SU-DHL-6 (cell line): Measurements from ENCODE around the gene RNFT2.

ENCODE experiments used
- CTCF ChIP-seq: fragments of 200-600 bp; sonication (generic); IDR thresholded peaks from one replicate; pipeline ENCODE4 v1.5.1; 2017; ENCODE audit warnings: antibody characterized with exemption, mild to moderate bottlenecking, low read length, moderate library complexity; ENCODE audit not compliant: insufficient read depth, poor library complexity, severe bottlenecking
- EZH2phosphoT487 ChIP-seq: fragments of 200-600 bp; sonication (generic), shearing (Covaris generic); conservative IDR thresholded peaks from 2 replicates; pipeline ENCODE4 v1.6.1; 2018; ENCODE audit warnings: mild to moderate bottlenecking, antibody characterized with exemption, low read length, moderate library complexity, mixed read lengths

DNA sequence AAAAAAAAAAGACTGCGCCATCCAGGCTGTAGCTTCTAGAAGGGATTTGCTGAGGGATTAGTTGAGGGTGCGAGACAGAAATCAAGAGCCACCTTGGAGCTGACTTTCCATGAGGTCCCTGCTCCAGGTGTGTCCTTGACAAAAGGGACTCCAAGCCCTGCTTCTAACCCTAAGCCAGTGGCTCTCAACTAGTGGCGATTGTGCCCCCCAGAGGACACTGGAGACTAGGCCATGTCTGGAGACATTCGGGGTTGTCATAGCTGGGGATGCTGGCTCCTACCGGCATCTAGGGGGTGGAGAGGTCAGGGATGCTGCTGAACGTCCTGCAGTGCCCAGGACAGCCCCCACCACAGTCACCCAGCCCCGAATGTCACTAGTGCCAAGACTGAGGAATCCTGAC, 40.8 kb upstream of the RNFT2 start:
- TF ChIP-seq CTCF (peak; percentile 31), EZH2phosphoT487 (no peak)
